Panc1 (cell line): ENCODE data around the gene TDRD5.

ENCODE experiments used
- CTCF ChIP-seq: fragments of 450-650 bp; IDR thresholded peaks from 2 replicates; pipeline ENCODE4 v1.5.1; 2017; ENCODE audit warnings: mild to moderate bottlenecking
- POLR2AphosphoS5 ChIP-seq: IDR thresholded peaks from 2 replicates; pipeline ENCODE4 v1.6.1; 2012; ENCODE audit warnings: mild to moderate bottlenecking, low read depth, low read length, moderate library complexity
- SIN3A ChIP-seq: IDR thresholded peaks from 2 replicates; pipeline ENCODE4 v1.6.1; 2012; ENCODE audit warnings: low read depth, mild to moderate bottlenecking, low read length, moderate library complexity, borderline replicate concordance; ENCODE audit not compliant: insufficient read depth

- TF ChIP-seq SIN3A (no peak), CTCF (no peak), POLR2AphosphoS5 (no peak)
Measured at GRCh38 chr1:179714159-179714558, 122.5 kb downstream of the TDRD5 start.
